ENCODE measurements around the gene GPC1. TPM values are rescaled to one million over a fixed set of nuclear protein-coding genes. Genes with fewer than 3 reads are reported as not detected.

The GPC1 gene, protein sequence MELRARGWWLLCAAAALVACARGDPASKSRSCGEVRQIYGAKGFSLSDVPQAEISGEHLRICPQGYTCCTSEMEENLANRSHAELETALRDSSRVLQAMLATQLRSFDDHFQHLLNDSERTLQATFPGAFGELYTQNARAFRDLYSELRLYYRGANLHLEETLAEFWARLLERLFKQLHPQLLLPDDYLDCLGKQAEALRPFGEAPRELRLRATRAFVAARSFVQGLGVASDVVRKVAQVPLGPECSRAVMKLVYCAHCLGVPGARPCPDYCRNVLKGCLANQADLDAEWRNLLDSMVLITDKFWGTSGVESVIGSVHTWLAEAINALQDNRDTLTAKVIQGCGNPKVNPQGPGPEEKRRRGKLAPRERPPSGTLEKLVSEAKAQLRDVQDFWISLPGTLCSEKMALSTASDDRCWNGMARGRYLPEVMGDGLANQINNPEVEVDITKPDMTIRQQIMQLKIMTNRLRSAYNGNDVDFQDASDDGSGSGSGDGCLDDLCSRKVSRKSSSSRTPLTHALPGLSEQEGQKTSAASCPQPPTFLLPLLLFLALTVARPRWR
- total RNA-seq, result 87.6 and 88.9 TPM in 2 replicates

DNA sequence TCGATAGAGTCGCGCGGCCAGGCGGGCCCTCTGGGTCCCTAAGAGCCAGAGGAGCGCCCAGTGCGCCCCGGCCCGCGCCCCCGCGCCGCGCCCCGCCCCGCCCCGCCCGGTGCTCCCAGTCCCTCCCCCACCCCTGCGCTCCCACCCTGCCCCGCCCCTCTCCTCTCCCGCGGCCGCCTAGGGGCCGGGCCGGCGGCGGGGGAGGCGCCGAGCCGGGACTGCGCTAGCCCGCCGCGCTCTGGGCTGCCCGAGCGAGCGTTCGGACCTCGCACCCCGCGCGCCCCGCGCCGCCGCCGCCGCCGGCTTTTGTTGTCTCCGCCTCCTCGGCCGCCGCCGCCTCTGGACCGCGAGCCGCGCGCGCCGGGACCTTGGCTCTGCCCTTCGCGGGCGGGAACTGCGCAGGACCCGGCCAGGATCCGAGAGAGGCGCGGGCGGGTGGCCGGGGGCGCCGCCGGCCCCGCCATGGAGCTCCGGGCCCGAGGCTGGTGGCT is at the start of gene GPC1:
GPC1 (plus strand) TSS at position 207 of the 491 bp plus-strand sequence; CDS start at position 463, 256 bp downstream.

Small RNAs within 50 kb of the gene (small RNA-seq; reads per million reads assigned to genes)
- 25.7 reads per million, percentile 97 among the genes with 10 or more reads in this experiment for gene MIR149

Other genes with a start within 250 kb of the GPC1 start
- 11.0 and 11.1 TPM in 2 replicates for gene ANKMY1, start 122.3 kb downstream of the GPC1 start, total RNA-seq
- gene DUSP28, start 124.7 kb downstream of the GPC1 start, total RNA-seq, result 2.9 and 3.7 TPM in 2 replicates
- 10.7 and 11.1 TPM in 2 replicates for gene RNPEPL1, start 132.8 kb downstream of the GPC1 start, total RNA-seq
- gene CAPN10, start 151.1 kb downstream of the GPC1 start, total RNA-seq, result 15.8 and 24.2 TPM in 2 replicates
- gene GPR35, start 189.8 kb downstream of the GPC1 start, total RNA-seq, result under 0.01 and 0.20 TPM in 2 replicates
- gene AQP12B, start 247.2 kb downstream of the GPC1 start, total RNA-seq, result not detected in 2 replicates